GM19328 (cell line): ENCODE measurements around the gene C15orf39.
"Not testable (repeated sequence)": the region's sequence is repeated elsewhere in the genome, so short reads cannot be mapped to it uniquely, and the experiment has no call there.

ENCODE experiments used
- ATAC-seq: cut with Tn5 transposase; IDR thresholded peaks from one replicate; pipeline ENCODE4 v1.9.1; 2021; ENCODE audit warnings: mild to moderate bottlenecking, moderate library complexity; ENCODE audit not compliant: unreplicated experiment

C15orf39 gene

GRCh38 chr15:75258620-75259343 lies 57.1 kb downstream of the C15orf39 start:
- ATAC-seq: not testable (repeated sequence)

GRCh38 chr15:75259873-75260272 lies 58.2 kb downstream of the C15orf39 start:
- not testable (repeated sequence) for ATAC-seq
